Chondrocyte (in vitro differentiated cells): ENCODE measurements around the gene RBM39. TPM values are rescaled to one million over a fixed set of nuclear protein-coding genes. Genes with fewer than 3 reads are reported as not detected.

Experiments
- DNase-seq: peaks from one replicate; pipeline ENCODE4 v3.0.0; 2021; ENCODE audit warnings: mixed read lengths, low spot score
- H3K27ac Mint-ChIP-seq: one replicate; pipeline ENCODE4 v1.8.0; 2021; ENCODE audit warnings: mild to moderate bottlenecking, moderate library complexity, mixed read lengths; ENCODE audit not compliant: unreplicated experiment
- H3K27me3 Mint-ChIP-seq: 2 replicates; pipeline ENCODE4 v1.8.0; 2021; ENCODE audit warnings: low read depth, mixed read lengths
- H3K36me3 Mint-ChIP-seq: 2 replicates; pipeline ENCODE4 v1.8.0; 2021; ENCODE audit warnings: low read depth, mixed read lengths
- H3K4me1 Mint-ChIP-seq: 2 replicates; pipeline ENCODE4 v1.8.0; 2021; ENCODE audit warnings: low read depth, mild to moderate bottlenecking, mixed read lengths
- H3K4me3 Mint-ChIP-seq: one replicate; pipeline ENCODE4 v1.8.0; 2021; ENCODE audit warnings: mild to moderate bottlenecking, moderate library complexity, mixed read lengths; ENCODE audit not compliant: unreplicated experiment
- H3K9me3 Mint-ChIP-seq: 2 replicates; pipeline ENCODE4 v1.8.0; 2021; ENCODE audit warnings: low read depth, mixed read lengths
- total RNA-seq: library from RNA; stranded (reverse); gene quantifications from 3 replicates; pipeline ENCODE4 v1.2.1, GENCODE V29; 2021
- TF ChIP-seq, protein P1 (sequence below): fragments of 200-600 bp; sonication (generic); IDR thresholded peaks from 2 replicates; pipeline ENCODE4 v1.5.0; 2021; ENCODE audit warnings: antibody characterized with exemption, mild to moderate bottlenecking, moderate library complexity

The RBM39 gene
- total RNA-seq, 1 donor from 2014 or later, result 217 TPM

DNA sequence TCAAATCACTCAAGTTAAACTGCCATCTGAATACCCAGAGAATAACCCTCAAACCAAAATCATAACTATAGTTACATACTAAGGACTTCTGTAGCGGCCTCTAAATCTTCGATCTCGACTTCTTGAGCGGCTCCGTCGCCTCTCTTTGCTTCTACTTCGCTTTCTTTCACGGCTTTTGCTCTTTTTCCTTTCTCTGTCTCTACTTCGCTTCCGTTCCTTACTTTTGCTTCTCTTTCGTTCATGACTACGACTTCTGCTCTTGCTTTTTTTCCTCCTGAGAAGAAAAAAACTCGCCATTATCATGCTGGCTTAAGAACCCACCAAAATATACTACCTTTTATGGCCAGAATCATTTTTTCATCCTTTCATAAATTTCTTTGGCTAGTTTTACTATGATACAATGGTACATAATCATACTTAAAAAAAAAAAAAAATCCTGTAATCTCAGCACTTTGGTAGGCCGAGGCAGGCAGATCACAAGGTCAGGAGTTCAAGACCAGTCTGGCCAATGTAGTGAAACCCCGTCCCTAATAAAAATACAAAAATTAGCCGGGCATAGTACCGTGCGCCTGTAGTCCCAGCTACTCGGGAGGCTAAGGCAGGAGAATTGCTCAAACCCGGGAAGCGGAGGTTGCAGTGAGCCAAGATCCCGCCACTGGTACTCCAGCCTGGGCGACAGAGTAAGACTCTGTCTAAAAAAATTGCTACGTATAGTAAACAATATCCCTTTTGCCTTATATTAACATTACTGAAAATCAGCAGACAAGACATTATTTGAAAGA lies 10.0 kb downstream of the RBM39 start:
- H3K4me1 Mint-ChIP-seq, result peaks cover 43% of the 10 kb centered on the region
- TF ChIP-seq, protein P1, sequence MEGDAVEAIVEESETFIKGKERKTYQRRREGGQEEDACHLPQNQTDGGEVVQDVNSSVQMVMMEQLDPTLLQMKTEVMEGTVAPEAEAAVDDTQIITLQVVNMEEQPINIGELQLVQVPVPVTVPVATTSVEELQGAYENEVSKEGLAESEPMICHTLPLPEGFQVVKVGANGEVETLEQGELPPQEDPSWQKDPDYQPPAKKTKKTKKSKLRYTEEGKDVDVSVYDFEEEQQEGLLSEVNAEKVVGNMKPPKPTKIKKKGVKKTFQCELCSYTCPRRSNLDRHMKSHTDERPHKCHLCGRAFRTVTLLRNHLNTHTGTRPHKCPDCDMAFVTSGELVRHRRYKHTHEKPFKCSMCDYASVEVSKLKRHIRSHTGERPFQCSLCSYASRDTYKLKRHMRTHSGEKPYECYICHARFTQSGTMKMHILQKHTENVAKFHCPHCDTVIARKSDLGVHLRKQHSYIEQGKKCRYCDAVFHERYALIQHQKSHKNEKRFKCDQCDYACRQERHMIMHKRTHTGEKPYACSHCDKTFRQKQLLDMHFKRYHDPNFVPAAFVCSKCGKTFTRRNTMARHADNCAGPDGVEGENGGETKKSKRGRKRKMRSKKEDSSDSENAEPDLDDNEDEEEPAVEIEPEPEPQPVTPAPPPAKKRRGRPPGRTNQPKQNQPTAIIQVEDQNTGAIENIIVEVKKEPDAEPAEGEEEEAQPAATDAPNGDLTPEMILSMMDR, result no peak
- peak overlapping the region; percentile 9 for H3K27ac Mint-ChIP-seq
- H3K9me3 Mint-ChIP-seq, result no peaks in the 10 kb centered on the region
- no peaks in the 10 kb centered on the region for H3K27me3 Mint-ChIP-seq
- H3K4me3 Mint-ChIP-seq, result no peak overlapping the region
- H3K36me3 Mint-ChIP-seq, result peaks cover 37% of the 10 kb centered on the region
- no peak for DNase-seq

DNA sequence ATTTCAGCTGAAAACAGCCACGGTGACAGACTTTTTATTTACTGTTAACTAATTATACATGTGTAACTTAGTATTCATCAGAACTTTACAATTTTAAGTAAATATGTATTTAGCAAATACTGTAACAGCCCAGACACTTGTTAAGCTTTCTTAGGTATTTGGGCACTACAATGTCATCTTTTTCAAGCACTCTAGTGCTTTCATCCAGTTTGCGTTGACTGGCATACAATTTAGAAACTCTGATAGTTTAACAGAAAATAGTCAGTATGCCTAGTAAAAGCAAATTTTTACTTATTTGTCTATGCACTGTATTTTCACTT lies 10.6 kb downstream of the RBM39 start:
- TF ChIP-seq, protein P1, result no peak
- no peaks in the 10 kb centered on the region for H3K9me3 Mint-ChIP-seq
- H3K4me3 Mint-ChIP-seq, result no peak overlapping the region
- DNase-seq, result no peak
- H3K27ac Mint-ChIP-seq, result no peak overlapping the region
- H3K36me3 Mint-ChIP-seq, result peaks cover 42% of the 10 kb centered on the region
- H3K4me1 Mint-ChIP-seq, result peaks cover 43% of the 10 kb centered on the region
- H3K27me3 Mint-ChIP-seq, result no peaks in the 10 kb centered on the region

DNA sequence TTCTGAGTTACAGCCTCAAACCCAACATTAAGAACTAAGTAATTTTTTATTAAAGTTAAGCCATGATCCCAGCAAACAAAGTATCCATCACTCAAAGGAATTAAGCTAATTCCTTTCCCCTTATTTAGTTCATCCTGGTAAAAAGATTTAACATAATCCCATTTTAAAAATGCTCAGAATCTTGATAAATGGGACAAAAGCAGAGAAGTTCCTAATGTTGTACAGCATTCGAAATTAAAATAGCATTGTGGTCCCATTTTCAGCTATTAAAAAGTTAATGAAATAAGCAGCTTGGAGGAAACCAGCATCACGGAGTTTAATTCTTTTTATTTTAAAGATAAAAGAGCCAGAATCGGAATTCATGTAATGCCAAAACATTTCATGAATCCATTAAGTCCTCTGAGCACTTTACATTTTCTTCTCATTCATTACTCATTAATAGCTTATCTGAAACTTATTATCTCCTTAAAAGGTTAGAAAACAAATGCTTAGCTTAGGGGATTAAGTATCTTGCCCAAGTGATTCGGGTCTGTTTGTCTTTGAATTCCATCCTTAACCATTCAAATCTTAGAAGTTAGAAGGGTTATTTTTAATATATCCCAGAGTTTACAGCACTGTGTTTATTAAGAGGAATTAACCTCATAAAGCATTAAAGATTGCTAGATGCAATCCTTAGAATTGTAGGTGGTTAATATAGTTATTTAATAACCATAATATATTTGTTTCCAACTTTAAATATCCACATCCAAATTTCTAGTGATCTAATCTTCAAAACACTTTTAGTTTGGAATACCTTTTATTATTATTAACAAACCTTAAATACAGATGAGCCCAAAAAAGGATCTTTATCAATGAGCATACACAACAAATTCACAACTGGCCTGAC lies 11.2 kb downstream of the RBM39 start:
- Mint-ChIP-seq H3K9me3 (no peaks in the 10 kb centered on the region), H3K36me3 (peaks cover 41% of the 10 kb centered on the region), H3K27me3 (no peaks in the 10 kb centered on the region), H3K27ac (peak overlapping the region; percentile 51), H3K4me1 (peaks cover 38% of the 10 kb centered on the region), H3K4me3 (no peak overlapping the region)
- TF ChIP-seq, protein P1, result no peak
- no peak for DNase-seq

DNA sequence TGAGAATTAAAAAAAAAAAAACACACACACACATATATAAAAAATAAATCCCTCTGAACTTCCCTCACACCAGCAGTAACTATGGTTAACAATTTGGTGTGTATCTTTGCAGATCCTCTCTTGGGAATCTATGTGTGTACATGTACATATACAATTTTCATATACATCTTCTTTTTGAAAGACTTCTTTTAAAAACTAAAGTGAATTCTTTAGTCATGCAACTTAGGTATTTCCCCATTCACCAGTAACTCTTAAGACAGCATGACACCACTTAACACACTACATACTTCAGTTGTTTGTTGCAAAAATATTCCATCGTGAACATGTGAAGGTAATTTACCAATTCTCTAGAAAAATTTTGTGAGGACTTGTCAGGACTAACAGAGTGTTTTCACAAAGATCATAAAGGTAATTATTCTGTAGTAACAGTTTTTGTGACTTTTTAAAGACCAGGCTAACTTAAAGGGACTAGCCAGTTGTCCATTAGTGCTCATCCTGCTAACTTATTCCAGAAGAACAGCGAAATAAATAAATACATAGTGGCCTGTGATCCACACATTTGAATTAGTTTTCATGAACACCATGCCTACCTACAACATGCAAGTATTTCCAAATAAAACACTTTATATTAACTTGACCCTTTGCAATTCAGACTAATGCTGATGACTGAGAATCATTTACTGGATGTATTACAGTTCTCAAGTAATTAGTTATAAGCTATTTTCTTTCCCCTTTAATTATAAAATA lies 12.1 kb downstream of the RBM39 start:
- no peak for DNase-seq
- H3K9me3 Mint-ChIP-seq, result no peaks in the 10 kb centered on the region
- peaks cover 34% of the 10 kb centered on the region for H3K4me1 Mint-ChIP-seq
- TF ChIP-seq, protein P1, result no peak
- no peaks in the 10 kb centered on the region for H3K27me3 Mint-ChIP-seq
- H3K4me3 Mint-ChIP-seq, result peak overlapping the region; percentile 22
- peak overlapping the region; percentile 51 for H3K27ac Mint-ChIP-seq
- H3K36me3 Mint-ChIP-seq, result peaks cover 43% of the 10 kb centered on the region

DNA sequence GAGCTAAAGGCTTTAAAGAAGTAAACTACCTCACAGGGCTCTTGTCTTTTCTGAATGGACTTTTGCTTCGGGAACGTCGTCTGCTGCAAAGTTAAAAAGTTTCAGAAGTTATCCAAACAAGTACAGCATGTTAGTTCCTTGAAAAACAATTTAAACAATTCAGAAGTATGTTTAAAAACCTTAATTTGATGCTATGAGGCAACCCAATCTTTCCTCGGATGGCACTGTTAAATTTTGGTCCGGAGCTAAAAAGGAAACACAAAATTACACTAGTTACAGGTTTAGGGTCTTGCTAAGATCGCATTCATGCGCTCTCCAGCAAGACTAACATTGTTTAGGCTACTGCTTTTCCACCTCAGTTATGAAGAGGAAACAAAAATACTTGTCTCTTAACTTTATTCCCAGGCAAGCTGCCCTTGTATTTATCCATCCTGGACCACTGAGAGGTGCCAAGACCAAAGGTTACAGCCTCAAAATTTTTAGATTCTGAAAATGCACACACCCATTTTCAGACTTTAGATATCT lies 12.7 kb downstream of the RBM39 start:
- H3K36me3 Mint-ChIP-seq, result peaks cover 45% of the 10 kb centered on the region
- no peak for DNase-seq
- no peak overlapping the region for H3K4me3 Mint-ChIP-seq
- H3K9me3 Mint-ChIP-seq, result no peaks in the 10 kb centered on the region
- peaks cover 29% of the 10 kb centered on the region for H3K4me1 Mint-ChIP-seq
- TF ChIP-seq, protein P1, result no peak
- no peaks in the 10 kb centered on the region for H3K27me3 Mint-ChIP-seq
- peak overlapping the region; percentile 27 for H3K27ac Mint-ChIP-seq
